ENCODE measurements around the gene MAP3K5.
A peak's percentile ranks its signal among the peaks of the same experiment; 100 is the strongest.

MAP3K5 gene

GRCh38 chr6:136677344-136677743 is 114.9 kb downstream of the MAP3K5 start:
- DNase-seq, result no peak

- DNase-seq, result no peak
Measured at GRCh38 chr6:136676075-136676474, 116.2 kb downstream of the MAP3K5 start.

- no peak for DNase-seq
Measured at GRCh38 chr6:136673571-136673970, 118.7 kb downstream of the MAP3K5 start.

GRCh38 chr6:136672144-136672543 is 120.1 kb downstream of the MAP3K5 start:
- no peak for DNase-seq

GRCh38 chr6:136669299-136669699 is 123.0 kb downstream of the MAP3K5 start:
- no peak for DNase-seq

- no peak for DNase-seq
Measured at GRCh38 chr6:136668571-136668970, 123.7 kb downstream of the MAP3K5 start.

- no peak for DNase-seq
Measured at GRCh38 chr6:136666041-136666440, 126.2 kb downstream of the MAP3K5 start.

- DNase-seq, result no peak
Measured at GRCh38 chr6:136662347-136663237, 129.7 kb downstream of the MAP3K5 start.

- no peak for DNase-seq
Measured at GRCh38 chr6:136660727-136661126, 131.6 kb downstream of the MAP3K5 start.

- no peak for DNase-seq
Measured at GRCh38 chr6:136659991-136660499, 132.2 kb downstream of the MAP3K5 start.

GRCh38 chr6:136658711-136659110 is 133.6 kb downstream of the MAP3K5 start:
- no peak for DNase-seq

- no peak for DNase-seq
Measured at GRCh38 chr6:136657666-136658065, 134.6 kb downstream of the MAP3K5 start.

- DNase-seq, result no peak
Measured at GRCh38 chr6:136656121-136656520, 136.2 kb downstream of the MAP3K5 start.

- peak; percentile 39 for DNase-seq
Measured at GRCh38 chr6:136655239-136656014, 136.8 kb downstream of the MAP3K5 start.

- DNase-seq, result no peak
Measured at GRCh38 chr6:136654086-136654485, 138.2 kb downstream of the MAP3K5 start.

- DNase-seq, result no peak
Measured at GRCh38 chr6:136652656-136653055, 139.6 kb downstream of the MAP3K5 start.

- DNase-seq, result no peak
Measured at GRCh38 chr6:136651982-136652381, 140.3 kb downstream of the MAP3K5 start.

GRCh38 chr6:136647363-136647852 is 144.9 kb downstream of the MAP3K5 start:
- DNase-seq, result no peak

- no peak for DNase-seq
Measured at GRCh38 chr6:136646377-136646776, 145.9 kb downstream of the MAP3K5 start.

GRCh38 chr6:136644597-136644952 is 147.7 kb downstream of the MAP3K5 start:
- DNase-seq, result no peak

- DNase-seq, result peak; percentile 51
Measured at GRCh38 chr6:136643850-136644596, 148.3 kb downstream of the MAP3K5 start.

GRCh38 chr6:136641873-136642465 is 150.3 kb downstream of the MAP3K5 start:
- DNase-seq, result no peak

GRCh38 chr6:136641166-136641565 is 151.1 kb downstream of the MAP3K5 start:
- DNase-seq, result no peak
